ENCODE data around the gene ERLEC1.
"Not testable (repeated sequence)": the region's sequence is repeated elsewhere in the genome, so short reads cannot be mapped to it uniquely, and the experiment has no call there.

- not testable (repeated sequence) for TF ChIP-seq POLR2A (IDR thresholded peaks at IDR 0.05; ENCODE audit: low read length); E2F6 (IDR thresholded peaks at IDR 0.05; ENCODE audit: borderline replicate concordance, low read depth); MYC (IDR thresholded peaks at IDR 0.05; ENCODE audit: borderline replicate concordance, low read length); RAD21 (conservative IDR thresholded peaks at IDR 0.05 in 1 of 2, IDR thresholded peaks at IDR 0.05 in 1 of 2); SMC3 (IDR thresholded peaks at IDR 0.05); RCOR1 (IDR thresholded peaks at IDR 0.05; ENCODE audit: low read depth, low read length); TP53 (CRISPR knock-in tag; IDR thresholded peaks at IDR 0.05); MAX (IDR thresholded peaks at IDR 0.05); RFX5 (IDR thresholded peaks at IDR 0.05)
Observed at GRCh38 chr2:53851052-53851757, 64.4 kb downstream of the ERLEC1 start.
